Measurements from ENCODE around the gene ATG101. TPM values are rescaled to one million over a fixed set of nuclear protein-coding genes. Genes with fewer than 3 reads are reported as not detected.

Gene ATG101
- total and polyA plus RNA-seq, 2 of the 8 experiments (the other 6 are each of a cell fraction or from before 2014, with no cell fraction given) = 49.8 to 55.9 TPM

DNA sequence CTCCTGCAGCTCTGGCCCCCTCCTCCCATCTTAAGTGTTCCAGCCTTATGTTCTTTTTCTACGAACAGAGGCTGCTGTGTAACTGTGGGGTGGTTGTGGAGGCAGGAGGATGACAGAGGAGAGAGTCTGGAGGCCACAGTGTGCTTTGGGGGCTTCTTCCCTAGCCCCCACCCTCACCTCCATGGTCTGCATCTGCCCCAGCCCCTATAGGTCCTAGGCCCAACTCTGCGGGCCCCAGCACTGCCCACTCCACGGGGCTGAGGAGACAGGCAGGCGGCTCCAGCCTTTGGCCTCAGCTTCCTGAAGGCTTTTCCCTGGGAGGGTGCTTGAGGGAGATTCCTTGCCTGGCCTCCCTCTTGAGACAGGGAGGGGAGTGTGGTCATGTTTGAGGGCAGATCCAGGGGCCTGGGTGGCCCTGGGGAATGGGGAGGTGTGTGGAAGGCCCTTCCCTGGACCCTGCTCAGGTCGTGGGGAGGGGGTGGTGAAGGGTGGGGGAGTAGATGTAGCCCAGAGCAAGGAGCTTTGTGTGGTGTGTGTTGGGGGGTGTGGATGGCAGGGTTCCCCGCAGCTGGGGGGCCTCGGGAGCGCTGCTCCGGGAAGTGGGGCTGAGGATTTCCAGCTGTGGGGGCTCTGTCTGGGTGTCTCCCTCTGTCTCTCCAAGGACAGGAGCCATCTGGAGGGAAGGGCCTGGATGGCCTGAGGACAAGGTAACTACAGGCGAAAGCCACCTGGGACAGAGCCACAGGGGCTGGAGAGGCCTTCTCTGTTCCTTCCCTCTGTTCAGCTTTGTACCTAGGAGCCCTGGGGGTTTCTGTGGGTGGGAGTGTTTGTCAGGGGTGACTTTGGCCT, 10.8 kb downstream of the ATG101 start:
- Histone ChIP-seq H2BK20ac (ENCODE audit: low read length) (no peak overlapping the region), H4K5ac (ENCODE audit: insufficient read length, low read depth, low read length) (no peak overlapping the region), H3K9ac (replicated peaks in 1 of 4; ENCODE audit: extremely low read depth in 1 of 4, low read depth in 3 of 4, low read length in 3 of 4) (no peak overlapping the region), H4K8ac (ENCODE audit: extremely low read depth, insufficient read depth, low read length) (no peak overlapping the region), H3K27me3 (replicated peaks in 1 of 4; ENCODE audit: control insufficient read depth in 3 of 4, extremely low read depth in 1 of 4, insufficient read depth in 3 of 4, low read length in 3 of 4) (peaks cover 0 to 14% (median 1%) of the 10 kb centered on the region in 4 experiments; a peak in 5 of 7 replicates), H4K20me1 (replicated peaks in 1 of 2; ENCODE audit: control insufficient read depth in 1 of 2, insufficient read depth in 2 of 2, low read length in 2 of 2) (peaks cover 3 to 15% of the 10 kb centered on the region in 2 experiments), H3K79me1 (ENCODE audit: low read depth, low read length) (peaks cover under 1% of the 10 kb centered on the region; the same call in 1 of the 2 replicates), H4K91ac (replicated peaks; ENCODE audit: insufficient read length, low read length) (no peak overlapping the region), H2BK12ac (ENCODE audit: low read depth, low read length) (no peak overlapping the region), H2BK5ac (ENCODE audit: low read depth, low read length) (no peak overlapping the region), H3K18ac (ENCODE audit: extremely low read depth, low read length) (no peak overlapping the region; the same call in none of the 2 replicates), H3K27ac (ENCODE audit: low read depth, low read length) (no peak overlapping the region), H3K4me1 (replicated peaks in 1 of 4; ENCODE audit: control insufficient read depth in 3 of 4, insufficient read depth in 4 of 4, low read length in 3 of 4) (peaks cover 5 to 37% (median 14%) of the 10 kb centered on the region in 4 experiments; a peak in 6 of 7 replicates), H3K4me2 (ENCODE audit: insufficient read depth in 1 of 2, low read depth in 2 of 2, low read length in 2 of 2) (peak overlapping the region; percentile 55 to 67; a peak in 3 of 4 replicates), H3K56ac (replicated peaks; ENCODE audit: insufficient read length, low read depth, low read length) (no peak overlapping the region), H3K79me2 (ENCODE audit: control insufficient read depth in 1 of 2, insufficient read depth in 2 of 2, low read length in 2 of 2) (peaks cover 0 to 2% of the 10 kb centered on the region in 2 experiments; a peak in 1 of 4 replicates), H2BK15ac (ENCODE audit: low read length) (no peak overlapping the region), H3K9me3 (ENCODE audit: insufficient read depth in 2 of 2, low read depth in 1 of 2, low read length in 1 of 2) (no peaks in the 10 kb centered on the region), H2AFZ (ENCODE audit: low read length) (no peak overlapping the region), H3K4me3 (ENCODE audit: extremely low read depth in 1 of 4, insufficient read depth in 2 of 4, low read depth in 3 of 4, low read length in 4 of 4) (peak overlapping the region in 1 of 4 experiments; percentile 56; a peak in 3 of 8 replicates), H2BK120ac (replicated peaks; ENCODE audit: low read depth, low read length) (no peak overlapping the region), H3K4ac (replicated peaks; ENCODE audit: insufficient read length, low read depth, low read length) (no peak overlapping the region), H2AK5ac (ENCODE audit: low read depth, low read length) (no peak overlapping the region), H3K14ac (ENCODE audit: insufficient read length) (no peak overlapping the region), H3K36me3 (ENCODE audit: control insufficient read depth in 2 of 4, insufficient read depth in 4 of 4, low read length in 3 of 4) (peaks cover 6 to 20% (median 12%) of the 10 kb centered on the region in 4 experiments; a peak in 7 of 8 replicates), H3K23ac (ENCODE audit: insufficient read length) (no peak overlapping the region), H3K23me2 (ENCODE audit: low read depth, low read length) (peaks cover 8% of the 10 kb centered on the region; the same call in 1 of the 2 replicates)
- FAIRE-seq = no peak
- CTCF ChIA-PET (ENCODE audit: partially characterized antibody) = interaction anchor here (0.7 to 34.1 kb wide), 22 partner anchors 8 to 257 kb away, joined by 3 to 1022 read pairs (median 7); partner anchors contain the start of genes ATG101 and NR4A1
- POLR2A ChIA-PET (ENCODE audit: partially characterized antibody) = interaction anchor here (0.7 to 7.7 kb wide), 17 partner anchors 8 to 77 kb away, joined by 3 to 82 read pairs (median 6); partner anchors contain the start of genes ATG101 and NR4A1
- no peak for DNase-seq (ENCODE audit: low read depth in 1 of 2, low spot score in 2 of 2)
- 80% methylated on average over 5 of the region's 10 CpGs; no CpG with 5 or more reads in 1 of the 2 experiments for WGBS, 2 experiments (ENCODE audit: extremely low coverage in 1 of 2, insufficient coverage in 1 of 2, insufficient read length in 1 of 2, insufficient replicate concordance in 2 of 2, low coverage in 1 of 2, low lambda C conversion rate in 2 of 2, missing lambda C conversion rate in 1 of 2)
- TF ChIP-seq SRF (IDR thresholded peaks at IDR 0.05; ENCODE audit: low read depth, low read length) (no peak), HDAC6 (IDR thresholded peaks at IDR 0.05; ENCODE audit: low read depth, low read length) (no peak), CREB1 (IDR thresholded peaks at IDR 0.05) (no peak), TAF7 (optimal IDR thresholded peaks at IDR 0.05; ENCODE audit: borderline replicate concordance, low read depth, low read length) (no peak), TAF1 (IDR thresholded peaks at IDR 0.05; ENCODE audit: low read depth, low read length) (no peak), KDM4A (IDR thresholded peaks at IDR 0.05; ENCODE audit: low read depth, low read length, severe bottlenecking) (no peak), JUND (IDR thresholded peaks at IDR 0.05; ENCODE audit: low read length) (no peak), BRCA1 (IDR thresholded peaks at IDR 0.05; ENCODE audit: low read depth, low read length) (no peak), CTBP2 (IDR thresholded peaks at IDR 0.05; ENCODE audit: borderline replicate concordance, insufficient read depth, insufficient read length, low read length) (no peak), SIN3A (conservative IDR thresholded peaks at IDR 0.05 in 1 of 2, IDR thresholded peaks at IDR 0.05 in 1 of 2; ENCODE audit: low read depth in 1 of 2, low read length in 2 of 2) (no peak), CBX5 (IDR thresholded peaks at IDR 0.05; ENCODE audit: low read depth, low read length) (no peak)

Data from H1 (cell line).